ENCODE data around the gene LAPTM5.
A peak's percentile ranks its signal among the peaks of the same experiment; 100 is the strongest.

The LAPTM5 gene

GRCh38 chr1:30712583-30712982 lies 45.0 kb downstream of the LAPTM5 start:
- no peak for DNase-seq

GRCh38 chr1:30710407-30710806 lies 47.2 kb downstream of the LAPTM5 start:
- no peak for DNase-seq

- DNase-seq = no peak
Observed at GRCh38 chr1:30708361-30708728, 49.2 kb downstream of the LAPTM5 start.

GRCh38 chr1:30707412-30708360 lies 49.9 kb downstream of the LAPTM5 start:
- peak; percentile 64 for DNase-seq

- DNase-seq = peak; percentile 41
Observed at GRCh38 chr1:30706528-30706927, 51.0 kb downstream of the LAPTM5 start.

- no peak for DNase-seq
Observed at GRCh38 chr1:30705698-30706097, 51.9 kb downstream of the LAPTM5 start.

GRCh38 chr1:30704765-30705509 lies 52.6 kb downstream of the LAPTM5 start:
- no peak for DNase-seq

GRCh38 chr1:30704271-30704670 lies 53.3 kb downstream of the LAPTM5 start:
- no peak for DNase-seq

GRCh38 chr1:30702823-30703222 lies 54.8 kb downstream of the LAPTM5 start:
- no peak for DNase-seq

GRCh38 chr1:30701258-30701633 lies 56.3 kb downstream of the LAPTM5 start:
- no peak for DNase-seq

- no peak for DNase-seq
Observed at GRCh38 chr1:30700528-30701257, 56.9 kb downstream of the LAPTM5 start.

GRCh38 chr1:30699762-30700161 lies 57.8 kb downstream of the LAPTM5 start:
- DNase-seq = no peak

GRCh38 chr1:30698401-30698981 lies 59.1 kb downstream of the LAPTM5 start:
- DNase-seq = no peak

GRCh38 chr1:30697571-30698376 lies 59.8 kb downstream of the LAPTM5 start:
- no peak for DNase-seq

GRCh38 chr1:30696831-30697230 lies 60.7 kb downstream of the LAPTM5 start:
- DNase-seq = no peak

- DNase-seq = no peak
Observed at GRCh38 chr1:30695439-30695841, 62.1 kb downstream of the LAPTM5 start.

- DNase-seq = no peak
Observed at GRCh38 chr1:30694280-30695175, 63.0 kb downstream of the LAPTM5 start.

GRCh38 chr1:30693822-30694221 lies 63.8 kb downstream of the LAPTM5 start:
- DNase-seq = no peak

- no peak for DNase-seq
Observed at GRCh38 chr1:30693366-30693765, 64.2 kb downstream of the LAPTM5 start.

- DNase-seq = no peak
Observed at GRCh38 chr1:30692948-30693301, 64.6 kb downstream of the LAPTM5 start.

Data from DMS79 treated with DMSO at 0.1 percent for 48 hours (cell line).